CD14-positive monocyte (primary cell): ENCODE measurements around the gene COBLL1. TPM values are rescaled to one million over a fixed set of nuclear protein-coding genes. Genes with fewer than 3 reads are reported as not detected.

Experiments used
- DNase-seq, 3 donors: peaks; one replicate each; pipeline ENCODE4 v3.0.0-alpha.2; 2011 to 2022
- H2AFZ ChIP-seq: 2 replicates; pipeline ENCODE4 v1.6.0; 2012; ENCODE audit warnings: mild to moderate bottlenecking, low read depth, low read length, inconsistent platforms; ENCODE audit not compliant: insufficient read depth, poor library complexity, severe bottlenecking
- H3K27ac ChIP-seq, 2 donors: 1 replicate in 1 of 2; 2 replicates in 1 of 2; pipeline ENCODE4 v1.5.1; 2012 to 2013; ENCODE audit warnings: low read length in 2 of 2, control low read depth in 1 of 2, inconsistent platforms in 1 of 2, low read depth in 1 of 2, mild to moderate bottlenecking in 1 of 2
- H3K27me3 ChIP-seq, 2 donors: one replicate each; pipeline versions ENCODE4 v1.6.0 to v1.6.1; 2011 to 2013; ENCODE audit warnings: low read length in 2 of 2; ENCODE audit not compliant: control insufficient read depth in 2 of 2, insufficient read depth in 2 of 2
- H3K36me3 ChIP-seq, 2 donors: replicated peaks in 1 of 2; 1 replicate in 1 of 2; 2 replicates in 1 of 2; pipeline versions ENCODE4 v1.5.1 to v1.6.1; 2012 to 2013; ENCODE audit warnings: low read length in 2 of 2, control low read depth in 1 of 2, inconsistent platforms in 1 of 2, mild to moderate bottlenecking in 1 of 2; ENCODE audit not compliant: insufficient read depth in 2 of 2, control insufficient read depth in 1 of 2
- H3K4me1 ChIP-seq, 2 donors: 1 replicate in 1 of 2; 2 replicates in 1 of 2; pipeline versions ENCODE4 v1.5.1 to v1.6.1; 2012 to 2013; ENCODE audit warnings: low read length in 2 of 2, control low read depth in 1 of 2, inconsistent platforms in 1 of 2, mild to moderate bottlenecking in 1 of 2, moderate library complexity in 1 of 2; ENCODE audit not compliant: insufficient read depth in 2 of 2, control insufficient read depth in 1 of 2
- H3K4me2 ChIP-seq: replicated peaks from 2 replicates; pipeline ENCODE3; 2012; ENCODE audit warnings: low read length, moderate library complexity, mild to moderate bottlenecking; ENCODE audit not compliant: poor library complexity, severe bottlenecking; ENCODE audit errors: extremely low read depth
- H3K4me3 ChIP-seq, 3 experiments: fragments of 200-600 bp in 1 of 3; sonication (generic) in 1 of 3; replicated peaks in 1 of 3; 1 replicate in 2 of 3; 2 replicates in 1 of 3; pipeline ENCODE4 v1.5.1; 2011 to 2013; ENCODE audit warnings: low read length in 3 of 3, mild to moderate bottlenecking in 3 of 3, control low read depth in 2 of 3, low read depth in 2 of 3, inconsistent platforms in 1 of 3, moderate library complexity in 1 of 3
- H3K79me2 ChIP-seq: 2 replicates; pipeline ENCODE4 v1.6.0; 2012; ENCODE audit warnings: mild to moderate bottlenecking, control low read depth, inconsistent platforms, low read length, moderate library complexity; ENCODE audit not compliant: insufficient read depth
- H3K9ac ChIP-seq: 2 replicates; pipeline ENCODE4 v1.6.0; 2017; ENCODE audit warnings: low read length, mild to moderate bottlenecking; ENCODE audit not compliant: insufficient read depth, poor library complexity, severe bottlenecking
- H3K9me3 ChIP-seq, 2 donors: replicated peaks in 1 of 2; 1 replicate in 1 of 2; 2 replicates in 1 of 2; pipeline versions ENCODE4 v1.5.1 to v1.6.1; 2012 to 2013; ENCODE audit warnings: low read length in 2 of 2, control low read depth in 1 of 2; ENCODE audit not compliant: control insufficient read depth in 1 of 2, insufficient read depth in 1 of 2
- H4K20me1 ChIP-seq: 2 replicates; pipeline ENCODE4 v1.6.0; 2012; ENCODE audit warnings: mild to moderate bottlenecking, low read length, control low read depth, moderate library complexity; ENCODE audit not compliant: insufficient read depth
- H3K27ac Mint-ChIP-seq, 7 donors: one replicate each; pipeline ENCODE4 v1.8.0; 2020; ENCODE audit warnings: mild to moderate bottlenecking in 7 of 7, mixed read lengths in 7 of 7, moderate library complexity in 6 of 7, inconsistent platforms in 2 of 7
- H3K27me3 Mint-ChIP-seq, 3 donors: one replicate each; pipeline ENCODE4 v1.8.0; 2021 to 2022; ENCODE audit warnings: low read depth in 3 of 3, mild to moderate bottlenecking in 3 of 3, mixed read lengths in 3 of 3, moderate library complexity in 3 of 3, inconsistent platforms in 1 of 3
- H3K36me3 Mint-ChIP-seq, 2 donors: one replicate each; pipeline ENCODE4 v1.8.0; 2020; ENCODE audit warnings: mixed read lengths in 2 of 2, inconsistent platforms in 1 of 2, mild to moderate bottlenecking in 1 of 2
- H3K4me1 Mint-ChIP-seq: one replicate; pipeline ENCODE4 v1.8.0; 2020; ENCODE audit warnings: mild to moderate bottlenecking, mixed read lengths
- H3K4me3 Mint-ChIP-seq, 2 donors: one replicate each; pipeline ENCODE4 v1.8.0; 2020; ENCODE audit warnings: mild to moderate bottlenecking in 2 of 2, mixed read lengths in 2 of 2, moderate library complexity in 1 of 2
- H3K9me3 Mint-ChIP-seq, 7 donors: one replicate each; pipeline ENCODE4 v1.8.0; 2020 to 2022; ENCODE audit warnings: mixed read lengths in 7 of 7, mild to moderate bottlenecking in 6 of 7, moderate library complexity in 6 of 7, inconsistent platforms in 2 of 7
- WGBS: methylation state at CpG from one replicate; pipeline ENCODE4 v1.1.5; 2013; ENCODE audit warnings: missing lambda C conversion rate; ENCODE audit not compliant: insufficient coverage; 5-methylcytosine and 5-hydroxymethylcytosine counted together
- intact Hi-C, 2 donors: fragments of 100-400 bp; cut with micrococcal nuclease; formaldehyde crosslinking; loops; one replicate each; pipeline versions ENCODE4 v1.15.0 to v1.15.1; 2023
- polyA plus RNA-seq, 3 donors: library from polyadenylated mRNA; depleted of rRNA in 1 of 3; unstranded in 2 of 3; stranded (reverse) in 1 of 3; fragments of 300-500 nt in 2 of 3; fragments of >200 nt in 1 of 3; fragmentation: Illumina TruSeq in 2 of 3; gene quantifications; 1 replicate in 2 of 3; 2 replicates in 1 of 3; pipeline ENCODE4 v1.2.3, GENCODE V29; 2012 to 2021
- TF ChIP-seq, protein P1 (sequence below): fragments of 200-600 bp; IDR thresholded peaks from one replicate; pipeline ENCODE4 v1.8.0; 2022; ENCODE audit warnings: antibody characterized with exemption, mild to moderate bottlenecking

The COBLL1 gene
- polyA plus RNA-seq, 3 donors = 0.18 to 0.54 (median 0.24) TPM

DNA sequence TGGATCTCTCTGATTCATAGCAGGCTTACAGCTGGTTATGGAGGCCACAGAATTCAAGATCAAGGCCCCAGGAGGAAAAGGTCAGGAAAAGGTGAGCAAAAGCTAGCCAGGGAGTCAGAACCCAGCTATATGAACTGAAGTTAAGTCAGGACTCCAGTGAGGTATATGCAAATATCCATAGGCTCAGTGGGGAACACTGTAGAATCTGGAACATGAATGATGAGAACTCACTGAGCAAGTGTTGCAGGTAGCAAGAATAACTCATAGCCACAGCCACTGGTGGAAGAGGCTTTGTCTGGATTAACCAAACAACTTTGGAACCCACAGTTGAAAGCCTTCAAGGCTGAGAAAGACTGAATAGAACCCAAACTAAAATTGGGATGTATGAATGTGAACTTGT lies 24.7 kb downstream of the COBLL1 start:
- Histone ChIP-seq H3K4me2 (no peak overlapping the region), H2AFZ (no peak overlapping the region), H3K79me2 (no peaks in the 10 kb centered on the region), H3K36me3 (no peaks in the 10 kb centered on the region), H3K4me1 (no peaks in the 10 kb centered on the region), H3K27ac (no peak overlapping the region), H3K9me3 (no peaks in the 10 kb centered on the region), H3K9ac (no peak overlapping the region), H4K20me1 (no peaks in the 10 kb centered on the region), H3K4me3 (no peak overlapping the region), H3K27me3 (no peaks in the 10 kb centered on the region)
- H3K4me1 Mint-ChIP-seq = peaks cover 2% of the 10 kb centered on the region
- DNase-seq = no peak
- H3K36me3 Mint-ChIP-seq = no peaks in the 10 kb centered on the region
- H3K4me3 Mint-ChIP-seq = no peak overlapping the region
- no peak overlapping the region for H3K27ac Mint-ChIP-seq
- TF ChIP-seq, protein P1, sequence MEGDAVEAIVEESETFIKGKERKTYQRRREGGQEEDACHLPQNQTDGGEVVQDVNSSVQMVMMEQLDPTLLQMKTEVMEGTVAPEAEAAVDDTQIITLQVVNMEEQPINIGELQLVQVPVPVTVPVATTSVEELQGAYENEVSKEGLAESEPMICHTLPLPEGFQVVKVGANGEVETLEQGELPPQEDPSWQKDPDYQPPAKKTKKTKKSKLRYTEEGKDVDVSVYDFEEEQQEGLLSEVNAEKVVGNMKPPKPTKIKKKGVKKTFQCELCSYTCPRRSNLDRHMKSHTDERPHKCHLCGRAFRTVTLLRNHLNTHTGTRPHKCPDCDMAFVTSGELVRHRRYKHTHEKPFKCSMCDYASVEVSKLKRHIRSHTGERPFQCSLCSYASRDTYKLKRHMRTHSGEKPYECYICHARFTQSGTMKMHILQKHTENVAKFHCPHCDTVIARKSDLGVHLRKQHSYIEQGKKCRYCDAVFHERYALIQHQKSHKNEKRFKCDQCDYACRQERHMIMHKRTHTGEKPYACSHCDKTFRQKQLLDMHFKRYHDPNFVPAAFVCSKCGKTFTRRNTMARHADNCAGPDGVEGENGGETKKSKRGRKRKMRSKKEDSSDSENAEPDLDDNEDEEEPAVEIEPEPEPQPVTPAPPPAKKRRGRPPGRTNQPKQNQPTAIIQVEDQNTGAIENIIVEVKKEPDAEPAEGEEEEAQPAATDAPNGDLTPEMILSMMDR = no peak
- no peaks in the 10 kb centered on the region for H3K9me3 Mint-ChIP-seq
- no peaks in the 10 kb centered on the region for H3K27me3 Mint-ChIP-seq
- intact Hi-C loops = no loop called here

DNA sequence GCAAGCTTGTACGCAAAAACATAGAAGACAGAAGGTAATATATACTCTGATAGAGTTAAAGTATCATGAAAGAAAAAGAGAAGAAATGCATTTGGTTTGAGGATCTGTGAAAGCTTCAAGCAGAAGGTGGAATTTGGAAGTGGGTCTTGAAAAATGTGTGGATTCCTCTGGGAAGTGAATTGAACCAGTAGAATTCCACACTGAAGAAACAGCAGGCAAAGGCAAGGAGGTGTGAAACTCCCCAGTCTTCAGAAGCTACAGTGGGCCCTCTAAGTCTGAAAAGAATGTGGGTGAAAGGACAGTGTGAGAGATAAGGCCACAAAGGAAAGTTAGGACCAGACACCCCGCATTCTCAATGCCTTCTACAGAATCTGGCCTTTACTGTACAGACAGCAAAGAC lies 25.6 kb downstream of the COBLL1 start:
- Mint-ChIP-seq H3K4me3 (no peak overlapping the region), H3K4me1 (peaks cover 2% of the 10 kb centered on the region), H3K27me3 (no peaks in the 10 kb centered on the region), H3K36me3 (no peaks in the 10 kb centered on the region), H3K9me3 (no peaks in the 10 kb centered on the region), H3K27ac (no peak overlapping the region)
- 100% methylated on average over 1 of the region's 2 CpGs for WGBS
- Histone ChIP-seq H3K79me2 (no peaks in the 10 kb centered on the region), H4K20me1 (no peaks in the 10 kb centered on the region), H3K9ac (no peak overlapping the region), H3K27me3 (no peaks in the 10 kb centered on the region), H3K4me3 (no peak overlapping the region), H3K4me1 (no peaks in the 10 kb centered on the region), H3K9me3 (no peaks in the 10 kb centered on the region), H3K4me2 (no peak overlapping the region), H3K36me3 (no peaks in the 10 kb centered on the region), H3K27ac (no peak overlapping the region), H2AFZ (no peak overlapping the region)
- TF ChIP-seq, protein P1 = no peak
- no peak for DNase-seq
- intact Hi-C loops = no loop called here
